Stomach (tissue), 4 donors: ENCODE data around the gene RERG.

Source experiments
- CTCF ChIP-seq, 7 experiments: fragments of 450-650 bp in 4 of 7; fragments of 200-600 bp in 3 of 7; sonication (generic) in 3 of 7; IDR thresholded peaks; one replicate each; pipeline ENCODE4 v1.5.1; 2016 to 2019; ENCODE audit warnings: antibody characterized with exemption in 7 of 7, control low read depth in 2 of 7, mild to moderate bottlenecking in 1 of 7
- POLR2A ChIP-seq, 4 donors: fragments of 450-650 bp; IDR thresholded peaks; one replicate each; pipeline ENCODE4 v1.6.1; 2016; ENCODE audit warnings: antibody characterized with exemption in 4 of 4, control low read depth in 2 of 4, mild to moderate bottlenecking in 1 of 4, moderate library complexity in 1 of 4
- POLR2AphosphoS5 ChIP-seq, 3 donors: sonication (generic); formaldehyde crosslinking; IDR thresholded peaks; one replicate each; pipeline ENCODE4 v1.6.1; 2016; ENCODE audit warnings: antibody characterized with exemption in 3 of 3

DNA sequence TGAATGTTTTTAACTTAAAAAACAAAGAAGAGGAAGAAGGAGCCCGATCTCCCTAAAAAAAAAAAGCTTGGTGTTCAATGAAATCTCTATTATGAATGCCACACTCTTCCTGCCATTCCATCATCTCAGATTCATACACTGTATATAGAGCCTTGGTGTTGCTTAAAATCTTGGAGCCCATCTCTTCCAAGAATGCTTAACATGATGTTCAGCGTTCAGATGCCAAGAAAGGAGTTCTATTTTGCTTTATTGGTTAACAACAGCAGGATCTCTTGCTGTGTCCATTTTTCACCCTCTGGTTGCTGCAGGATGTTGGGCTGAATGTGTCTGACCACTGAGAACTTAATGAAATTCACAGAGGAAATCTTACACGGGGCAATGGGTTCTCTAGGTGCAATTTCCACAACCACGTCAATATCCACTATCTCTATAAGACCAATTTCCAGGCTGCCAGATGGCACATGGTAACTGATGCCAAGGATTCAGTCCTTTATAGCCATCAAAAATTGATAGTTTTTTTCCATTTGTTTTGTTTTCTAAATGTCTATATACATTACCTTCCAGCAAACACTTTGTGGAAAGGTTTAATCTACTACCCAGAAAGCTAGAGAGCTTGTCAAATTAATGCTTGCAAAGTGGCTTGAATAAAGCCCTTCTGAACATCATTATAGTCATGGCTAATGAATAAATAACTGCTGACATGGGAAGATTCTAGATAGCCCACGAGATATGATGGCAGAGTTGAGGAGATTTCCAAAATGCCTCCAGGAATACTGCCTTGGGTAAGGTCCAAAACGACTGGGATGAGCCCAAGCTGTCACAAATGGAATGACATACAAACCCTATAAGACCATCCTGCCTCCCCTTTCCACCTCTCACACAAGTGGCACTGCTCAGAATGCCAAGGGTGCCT is 26.5 kb downstream of the RERG start:
- TF ChIP-seq POLR2AphosphoS5 (IDR thresholded peaks at IDR 0.05), result no peak
- TF ChIP-seq CTCF (IDR thresholded peaks at IDR 0.05), result no peak
- no peak for TF ChIP-seq POLR2A (IDR thresholded peaks at IDR 0.05)
